K562 (cell line): Measurements from ENCODE around the gene NLRP5. TPM values are rescaled to one million over a fixed set of nuclear protein-coding genes. Genes with fewer than 3 reads are reported as not detected.
"Not testable (repeated sequence)": the region's sequence is repeated elsewhere in the genome, so short reads cannot be mapped to it uniquely, and the experiment has no call there.

Experiments
- ATAC-seq: fragments of 200-7000 bp; cut with Tn5 transposase; 3 replicates; pipeline ENCODE4 v1.9.1; 2020; ENCODE audit warnings: moderate library complexity
- BruUV-seq: library from RNA; stranded (reverse); fragments of 400-500 nt; replicated peaks from 2 replicates; lab custom pipeline; 2021; lab: Mats Ljungman, UMichigan
- CTCF ChIA-PET: fragments of 300-600 bp; formaldehyde crosslinking; extraction: SDS; loops from one replicate; lab custom pipeline; 2021; ENCODE audit warnings: low intra/inter-chr PET ratio; lab: Yijun Ruan, JAX
- POLR2A ChIA-PET: fragments of 300-600, 350-650 bp; sonication (Branson Sonifier 250); formaldehyde crosslinking; extraction: SDS; loops from one replicate; lab custom pipeline; 2021; ENCODE audit warnings: antibody characterized with exemption, inconsistent platforms; lab: Yijun Ruan, JAX
- DNase-seq, 4 experiments: peaks; one replicate each; pipeline versions ENCODE4 v3.0.0 to v3.0.0-alpha.2; 2011 to 2018; ENCODE audit warnings: low spot score in 3 of 4, mixed read lengths in 3 of 4; ENCODE audit errors: extremely low read depth in 1 of 4
- FAIRE-seq: peaks from 2 replicates; lab custom pipeline; 2011; peaks lifted over from hg19 to GRCh38; lab: Jason Lieb, UNC
- H2AFZ ChIP-seq: 2 replicates; pipeline ENCODE4 v1.6.0; 2011; ENCODE audit warnings: low read depth, low read length, control low read depth, inconsistent platforms
- H3K27ac ChIP-seq: fragments of 200-600 bp; 3 replicates; pipeline ENCODE4 v1.8.0; 2011; ENCODE audit warnings: low read depth, mild to moderate bottlenecking, control low read depth, inconsistent platforms, low read length, moderate library complexity, mixed read lengths; ENCODE audit errors: extremely low read depth
- H3K27me3 ChIP-seq, 2 experiments: fragments of 300-600 bp in 1 of 2; 2 replicates in 1 of 2; 3 replicates in 1 of 2; pipeline versions ENCODE4 v1.6.0 to v1.8.0; 2011; ENCODE audit warnings: inconsistent platforms in 2 of 2, low read length in 2 of 2, mild to moderate bottlenecking in 1 of 2, mixed read lengths in 1 of 2, moderate library complexity in 1 of 2; ENCODE audit not compliant: control insufficient read depth in 2 of 2, insufficient read depth in 2 of 2
- H3K36me3 ChIP-seq: fragments of 300-600 bp; 3 replicates; pipeline ENCODE4 v1.8.0; 2011; ENCODE audit warnings: mild to moderate bottlenecking, low read length, inconsistent platforms; ENCODE audit not compliant: control insufficient read depth, insufficient read depth
- H3K4me1 ChIP-seq, 2 experiments: fragments of 200-600 bp in 1 of 2; replicated peaks in 1 of 2; 2 replicates in 1 of 2; 3 replicates in 1 of 2; pipeline versions ENCODE4 v1.5.1 to v1.8.0; 2011; ENCODE audit warnings: inconsistent platforms in 2 of 2, low read length in 2 of 2, mild to moderate bottlenecking in 1 of 2, mixed read lengths in 1 of 2, moderate library complexity in 1 of 2; ENCODE audit not compliant: control insufficient read depth in 2 of 2, insufficient read depth in 2 of 2
- H3K4me2 ChIP-seq: 2 replicates; pipeline ENCODE4 v1.6.1; 2011; ENCODE audit warnings: low read length, control low read depth, inconsistent platforms, mixed read lengths; ENCODE audit not compliant: insufficient read depth
- H3K4me3 ChIP-seq: fragments of 200-600 bp; sonication (generic), shearing (Covaris generic); 2 replicates; pipeline ENCODE4 v1.5.1; 2016; ENCODE audit warnings: control low read depth, inconsistent platforms
- H3K79me2 ChIP-seq: fragments of 200-600 bp; 3 replicates; pipeline ENCODE4 v1.8.0; 2011; ENCODE audit warnings: low read length, inconsistent platforms; ENCODE audit not compliant: control insufficient read depth, insufficient read depth
- H3K9ac ChIP-seq, 2 experiments: 2 replicates each; pipeline versions ENCODE4 v1.6.0 to v1.6.1; 2011; ENCODE audit warnings: low read depth in 2 of 2, low read length in 2 of 2, control low read depth in 1 of 2, inconsistent platforms in 1 of 2, mild to moderate bottlenecking in 1 of 2, mixed read lengths in 1 of 2; ENCODE audit not compliant: insufficient read depth in 1 of 2
- H3K9me1 ChIP-seq: one replicate; pipeline ENCODE4 v1.6.0; 2011; ENCODE audit warnings: inconsistent platforms, mild to moderate bottlenecking, low read length, moderate library complexity; ENCODE audit not compliant: control insufficient read depth, insufficient read depth
- H3K9me3 ChIP-seq: replicated peaks from 2 replicates; pipeline ENCODE4 v1.5.1; 2011; ENCODE audit warnings: low read depth, low read length, inconsistent platforms; ENCODE audit not compliant: control insufficient read depth, insufficient read depth
- H4K20me1 ChIP-seq: replicated peaks from 2 replicates; pipeline ENCODE4 v1.6.1; 2011; ENCODE audit warnings: low read length, inconsistent platforms, mixed read lengths; ENCODE audit not compliant: control insufficient read depth, insufficient read depth
- WGBS: fragments of 100-300 bp; shearing (Covaris generic); methylation state at CpG from one replicate; pipeline ENCODE4 v1.1.6; 2016; ENCODE audit warnings: low coverage, mixed read lengths; ENCODE audit not compliant: insufficient coverage; ENCODE audit errors: missing lambda C conversion rate; 5-methylcytosine and 5-hydroxymethylcytosine counted together
- in situ Hi-C: fragments of 300-500 bp; cut with MboI; formaldehyde crosslinking; loops from 4 replicates; pipeline ENCODE4 v1.15.0; 2018; ENCODE audit warnings: inconsistent platforms, mixed read lengths
- intact Hi-C: fragments of 100-400 bp; cut with micrococcal nuclease; formaldehyde crosslinking; loops from 2 replicates; pipeline ENCODE4 v1.14.2; 2022
- polyA plus RNA-seq, 8 experiments: library from polyadenylated mRNA; depleted of rRNA in 4 of 8; stranded (reverse) in 5 of 8; unstranded in 3 of 8; fragments of >200 nt; fragmentation: Nextera tagmentation in 2 of 8; fragmentation: Illumina TruSeq in 1 of 8; extraction: Ambion mirVana in 2 of 8; extraction: Trizol in 1 of 8; gene quantifications; 2 replicates each; pipeline versions ENCODE4 v1.2.1 to v1.2.3, GENCODE V29; 2011 to 2014; ENCODE audit warnings: inconsistent platforms in 1 of 8, missing spikeins in 1 of 8
- total RNA-seq, 7 experiments: library from RNA; depleted of rRNA in 6 of 7; stranded (reverse); fragments of >200 nt in 6 of 7; fragmentation: Illumina TruSeq in 2 of 7; extraction: Trizol in 2 of 7; gene quantifications; 2 replicates each; pipeline versions ENCODE4 v1.2.1 to v1.2.3, GENCODE V29; 2011 to 2021; ENCODE audit warnings: low replicate concordance in 1 of 7
- TF ChIP-seq, protein P1 (sequence below), 2 experiments: fragments of 450-650 bp; formaldehyde crosslinking in 1 of 2; IDR thresholded peaks; 2 replicates each; pipeline versions ENCODE4 v1.4.0 to v1.6.1; 2014 to 2020; ENCODE audit warnings: mild to moderate bottlenecking in 2 of 2, borderline replicate concordance in 1 of 2, low read depth in 1 of 2

The NLRP5 gene
- total and polyA plus RNA-seq, 9 of the 15 experiments (the other 6 are each of a cell fraction or from before 2014, with no cell fraction given) = 0.04 to 0.07 TPM; not detected in 7

DNA sequence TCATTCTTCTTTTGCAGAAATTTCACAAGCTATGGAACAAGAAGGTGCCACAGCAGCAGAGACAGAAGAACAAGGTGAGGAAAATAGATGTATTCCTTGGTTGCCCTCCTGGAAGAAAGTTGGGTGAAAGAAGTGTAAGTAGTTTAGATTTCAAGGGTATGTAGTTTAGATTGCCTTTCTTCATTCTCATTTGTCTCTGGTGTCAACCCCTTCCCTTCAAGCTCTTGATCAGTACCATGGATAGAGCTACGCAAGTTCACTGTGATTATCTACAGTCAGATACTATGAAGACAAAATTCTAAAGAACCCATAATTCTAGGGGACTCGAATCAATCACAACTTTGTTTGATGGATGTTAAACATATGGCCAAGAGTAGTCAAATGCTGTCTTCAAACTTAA lies 32.8 kb downstream of the NLRP5 start:
- H3K27me3 ChIP-seq, BruUV-seq, H3K9me1 ChIP-seq, in situ Hi-C loops, H3K4me3 ChIP-seq, H4K20me1 ChIP-seq, H3K4me1 ChIP-seq, H3K79me2 ChIP-seq, H3K9me3 ChIP-seq, DNase-seq, intact Hi-C loops, H3K9ac ChIP-seq, H3K36me3 ChIP-seq, H3K27ac ChIP-seq, H2AFZ ChIP-seq, POLR2A ChIA-PET, CTCF ChIA-PET, H3K4me2 ChIP-seq, ATAC-seq: not testable (repeated sequence)
- FAIRE-seq = peak; percentile 32
- WGBS = 0% methylated on average over 1 of the region's 2 CpGs

DNA sequence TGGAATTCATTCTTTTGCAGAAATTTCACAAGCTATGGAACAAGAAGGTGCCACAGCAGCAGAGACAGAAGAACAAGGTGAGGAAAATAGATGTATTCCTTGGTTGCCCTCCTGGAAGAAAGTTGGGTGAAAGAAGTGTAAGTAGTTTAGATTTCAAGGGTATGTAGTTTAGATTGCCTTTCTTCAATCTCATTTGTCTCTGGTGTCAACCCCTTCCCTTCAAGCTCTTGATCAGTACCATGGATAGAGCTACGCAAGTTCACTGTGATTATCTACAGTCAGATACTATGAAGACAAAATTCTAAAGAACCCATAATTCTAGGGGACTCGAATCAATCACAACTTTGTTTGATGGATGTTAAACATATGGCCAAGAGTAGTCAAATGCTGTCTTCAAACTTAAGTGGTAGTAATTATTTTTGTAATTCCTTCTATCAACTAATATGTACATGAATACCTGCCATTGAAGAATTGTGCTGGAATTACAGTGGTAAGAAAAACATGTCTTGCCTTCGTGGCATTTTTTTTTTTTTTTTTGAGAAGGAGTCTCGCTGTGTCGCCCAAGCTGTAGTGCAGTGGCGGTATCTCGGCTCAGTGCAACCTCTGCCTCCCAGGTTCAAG lies 33.9 kb downstream of the NLRP5 start:
- H3K9me3 ChIP-seq, H3K4me1 ChIP-seq, H3K79me2 ChIP-seq, H4K20me1 ChIP-seq, H3K9ac ChIP-seq, DNase-seq, H3K4me3 ChIP-seq, intact Hi-C loops, ATAC-seq, H3K36me3 ChIP-seq, H3K27ac ChIP-seq, CTCF ChIA-PET, H3K9me1 ChIP-seq, H3K27me3 ChIP-seq, H2AFZ ChIP-seq, H3K4me2 ChIP-seq, in situ Hi-C loops, POLR2A ChIA-PET, BruUV-seq: not testable (repeated sequence)
- peak; percentile 59 for FAIRE-seq
- 0% methylated on average over 4 of the region's 7 CpGs for WGBS
- TF ChIP-seq, protein P1, sequence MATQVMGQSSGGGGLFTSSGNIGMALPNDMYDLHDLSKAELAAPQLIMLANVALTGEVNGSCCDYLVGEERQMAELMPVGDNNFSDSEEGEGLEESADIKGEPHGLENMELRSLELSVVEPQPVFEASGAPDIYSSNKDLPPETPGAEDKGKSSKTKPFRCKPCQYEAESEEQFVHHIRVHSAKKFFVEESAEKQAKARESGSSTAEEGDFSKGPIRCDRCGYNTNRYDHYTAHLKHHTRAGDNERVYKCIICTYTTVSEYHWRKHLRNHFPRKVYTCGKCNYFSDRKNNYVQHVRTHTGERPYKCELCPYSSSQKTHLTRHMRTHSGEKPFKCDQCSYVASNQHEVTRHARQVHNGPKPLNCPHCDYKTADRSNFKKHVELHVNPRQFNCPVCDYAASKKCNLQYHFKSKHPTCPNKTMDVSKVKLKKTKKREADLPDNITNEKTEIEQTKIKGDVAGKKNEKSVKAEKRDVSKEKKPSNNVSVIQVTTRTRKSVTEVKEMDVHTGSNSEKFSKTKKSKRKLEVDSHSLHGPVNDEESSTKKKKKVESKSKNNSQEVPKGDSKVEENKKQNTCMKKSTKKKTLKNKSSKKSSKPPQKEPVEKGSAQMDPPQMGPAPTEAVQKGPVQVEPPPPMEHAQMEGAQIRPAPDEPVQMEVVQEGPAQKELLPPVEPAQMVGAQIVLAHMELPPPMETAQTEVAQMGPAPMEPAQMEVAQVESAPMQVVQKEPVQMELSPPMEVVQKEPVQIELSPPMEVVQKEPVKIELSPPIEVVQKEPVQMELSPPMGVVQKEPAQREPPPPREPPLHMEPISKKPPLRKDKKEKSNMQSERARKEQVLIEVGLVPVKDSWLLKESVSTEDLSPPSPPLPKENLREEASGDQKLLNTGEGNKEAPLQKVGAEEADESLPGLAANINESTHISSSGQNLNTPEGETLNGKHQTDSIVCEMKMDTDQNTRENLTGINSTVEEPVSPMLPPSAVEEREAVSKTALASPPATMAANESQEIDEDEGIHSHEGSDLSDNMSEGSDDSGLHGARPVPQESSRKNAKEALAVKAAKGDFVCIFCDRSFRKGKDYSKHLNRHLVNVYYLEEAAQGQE (IDR thresholded peaks at IDR 0.05; ENCODE audit: borderline replicate concordance) = peak; percentile 6; the same call in 1 of the 2 replicates
- TF ChIP-seq, protein P1 (CRISPR knock-in tag; IDR thresholded peaks at IDR 0.05; ENCODE audit: low read depth) = not testable (repeated sequence)
